Keratinocyte (primary cell): ENCODE results near the gene RBPJ.

ENCODE experiments used
- CTCF ChIP-seq, 3 experiments: IDR thresholded peaks in 1 of 3; conservative IDR thresholded peaks in 1 of 3; optimal IDR thresholded peaks in 1 of 3; 2 replicates in 2 of 3; 3 replicates in 1 of 3; pipeline versions ENCODE3 to v1.5.1; 2011; ENCODE audit warnings: low read length in 3 of 3, mild to moderate bottlenecking in 3 of 3, moderate library complexity in 2 of 3, control low read depth in 1 of 3, inconsistent platforms in 1 of 3; ENCODE audit not compliant: insufficient read depth in 2 of 3; ENCODE audit errors: extremely low read depth in 1 of 3
- EZH2 ChIP-seq: IDR thresholded peaks from one replicate; pipeline ENCODE4 v1.6.1; 2012; ENCODE audit warnings: inconsistent platforms, mild to moderate bottlenecking, low read length, moderate library complexity

- TF ChIP-seq CTCF (optimal IDR thresholded peaks at IDR 0.05 in 1 of 3, IDR thresholded peaks at IDR 0.05 in 1 of 3, conservative IDR thresholded peaks at IDR 0.05 in 1 of 3; ENCODE audit: extremely low read depth in 1 of 3, insufficient read depth in 2 of 3, low read length in 3 of 3), result no peak
- no peak for TF ChIP-seq EZH2
Measured at GRCh38 chr4:26478330-26478729, 157.5 kb downstream of the RBPJ start.
